GM23248 (cell line): ENCODE results near the gene ARF1. TPM values are rescaled to one million over a fixed set of nuclear protein-coding genes. Genes with fewer than 3 reads are reported as not detected.

Experiments
- DNase-seq: peaks from one replicate; pipeline ENCODE4 v3.0.0-alpha.2; 2015
- H2AFZ ChIP-seq: fragments of 200-600 bp; sonication (generic); 2 replicates; pipeline ENCODE4 v1.6.1; 2016; ENCODE audit warnings: antibody characterized with exemption
- H3F3A ChIP-seq: fragments of 200-600 bp; sonication (generic); 2 replicates; pipeline ENCODE4 v1.6.1; 2016; ENCODE audit warnings: mild to moderate bottlenecking, antibody characterized with exemption, mixed run types; ENCODE audit not compliant: insufficient read depth
- H3K27ac ChIP-seq: fragments of 200-600 bp; sonication (generic); 2 replicates; pipeline ENCODE4 v1.5.1; 2016; ENCODE audit warnings: mild to moderate bottlenecking
- H3K27me3 ChIP-seq: fragments of 200-600 bp; sonication (generic); replicated peaks from 2 replicates; pipeline ENCODE4 v1.6.1; 2016; ENCODE audit warnings: mild to moderate bottlenecking; ENCODE audit not compliant: insufficient read depth
- H3K36me3 ChIP-seq: fragments of 200-600 bp; sonication (generic); 2 replicates; pipeline ENCODE4 v1.6.1; 2016; ENCODE audit warnings: low read depth, mild to moderate bottlenecking
- H3K4me1 ChIP-seq: fragments of 200-600 bp; sonication (generic); 2 replicates; pipeline ENCODE4 v1.6.1; 2016; ENCODE audit warnings: mild to moderate bottlenecking; ENCODE audit not compliant: insufficient read depth
- H3K4me2 ChIP-seq: fragments of 200-600 bp; sonication (generic); one replicate; pipeline ENCODE4 v1.6.1; 2016; ENCODE audit warnings: mild to moderate bottlenecking; ENCODE audit not compliant: unreplicated experiment
- H3K4me3 ChIP-seq: fragments of 200-600 bp; sonication (generic); 2 replicates; pipeline ENCODE4 v1.5.1; 2016; ENCODE audit warnings: mild to moderate bottlenecking
- H3K79me2 ChIP-seq: fragments of 200-600 bp; sonication (generic); 2 replicates; pipeline ENCODE4 v1.6.1; 2016; ENCODE audit warnings: mild to moderate bottlenecking; ENCODE audit not compliant: insufficient read depth
- H3K9ac ChIP-seq: fragments of 200-600 bp; sonication (generic); 2 replicates; pipeline ENCODE4 v1.6.1; 2016; ENCODE audit warnings: mild to moderate bottlenecking
- H3K9me2 ChIP-seq: fragments of 200-600 bp; sonication (generic); 2 replicates; pipeline ENCODE4 v1.6.1; 2016; ENCODE audit warnings: mixed run types, mild to moderate bottlenecking, moderate library complexity; ENCODE audit not compliant: insufficient read depth
- H3K9me3 ChIP-seq: fragments of 200-600 bp; sonication (generic); one replicate; pipeline ENCODE4 v1.6.1; 2017; ENCODE audit warnings: low read depth
- H4K20me1 ChIP-seq: fragments of 200-600 bp; sonication (generic); 2 replicates; pipeline ENCODE4 v1.6.0; 2016; ENCODE audit not compliant: insufficient read depth
- EZH2 ChIP-seq: fragments of 200-600 bp; sonication (generic); IDR thresholded peaks from 2 replicates; pipeline ENCODE4 v1.6.1; 2018; ENCODE audit warnings: antibody characterized with exemption, mild to moderate bottlenecking; ENCODE audit not compliant: insufficient read depth, poor library complexity, severe bottlenecking
- EZH2phosphoT487 ChIP-seq: fragments of 200-600 bp; sonication (generic); IDR thresholded peaks from 2 replicates; pipeline ENCODE4 v1.6.1; 2018; ENCODE audit warnings: antibody characterized with exemption, moderate library complexity, mild to moderate bottlenecking, low read depth; ENCODE audit not compliant: insufficient read depth
- WGBS, 2 experiments: methylation state at CpG; one replicate each; pipeline ENCODE4 v1.1.6; 2015 to 2017; ENCODE audit warnings: low lambda C conversion rate in 2 of 2, low coverage in 1 of 2; ENCODE audit errors: missing lambda C conversion rate in 2 of 2; 5-methylcytosine and 5-hydroxymethylcytosine counted together
- in situ Hi-C: fragments of 300-500 bp; cut with MboI; formaldehyde crosslinking; loops from 2 replicates; pipeline ENCODE4 v1.15.0; 2020
- polyA plus RNA-seq: library from polyadenylated mRNA; unstranded; fragments of >200 nt; fragmentation: Nextera tagmentation; extraction: Ambion mirVana; gene quantifications from 2 replicates; pipeline ENCODE4 v1.2.1, GENCODE V29; 2016
- total RNA-seq: library from RNA; depleted of rRNA; stranded (reverse); fragments of >200 nt; shearing (Covaris generic); gene quantifications from 2 replicates; pipeline ENCODE4 v1.2.3, GENCODE V29; 2014

Gene ARF1
- total and polyA plus RNA-seq, 2 experiments from 2014 or later = 292 to 656 TPM

DNA sequence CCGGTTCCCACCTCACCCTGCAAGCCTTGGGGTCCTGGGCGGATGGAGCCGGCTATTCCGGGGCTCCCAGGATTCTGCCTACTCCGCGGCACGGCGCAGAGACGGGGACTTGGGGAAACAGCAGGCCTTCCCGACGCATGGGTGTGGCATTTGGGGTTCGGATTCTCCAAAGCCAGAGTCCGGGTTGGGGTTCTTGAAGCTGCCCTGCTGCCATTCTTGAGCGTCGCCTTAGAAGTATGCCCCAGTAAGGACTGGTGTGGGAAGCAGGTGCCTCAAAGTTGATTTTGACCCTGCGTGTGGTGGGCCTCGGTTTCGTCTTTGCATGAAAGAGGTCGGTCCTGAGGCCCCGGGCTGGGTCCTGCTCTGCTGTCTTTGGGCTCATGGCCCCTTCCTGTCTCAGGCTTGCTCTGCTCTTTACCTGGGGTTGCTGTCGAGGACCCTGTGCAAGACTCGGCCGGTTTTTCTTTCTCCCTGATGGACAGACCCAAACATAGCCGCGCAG lies 58.3 kb downstream of the ARF1 start:
- peaks cover 19% of the 10 kb centered on the region for H3K4me1 ChIP-seq
- H4K20me1 ChIP-seq = peaks cover 24% of the 10 kb centered on the region; the same call in 1 of the 2 replicates
- H3K9me2 ChIP-seq = no peaks in the 10 kb centered on the region
- no peak for DNase-seq
- H3F3A ChIP-seq = no peaks in the 10 kb centered on the region
- peaks cover 11% of the 10 kb centered on the region; the same call in 1 of the 2 replicates for H3K27me3 ChIP-seq
- peak overlapping the region; percentile 93 for H3K27ac ChIP-seq
- 1 to 3% methylated on average over 22 to 24 of the region's 25 CpGs for WGBS, 2 experiments
- H3K9ac ChIP-seq = peak overlapping the region; percentile 96
- H3K9me3 ChIP-seq = no peaks in the 10 kb centered on the region
- H3K4me2 ChIP-seq = peak overlapping the region; percentile 89
- TF ChIP-seq EZH2 (no peak), EZH2phosphoT487 (no peak)
- peak overlapping the region; percentile 91 for H3K4me3 ChIP-seq
- in situ Hi-C loops = no loop called here
- H2AFZ ChIP-seq = peak overlapping the region; percentile 64
- H3K36me3 ChIP-seq = no peaks in the 10 kb centered on the region
- peaks cover 53% of the 10 kb centered on the region for H3K79me2 ChIP-seq

DNA sequence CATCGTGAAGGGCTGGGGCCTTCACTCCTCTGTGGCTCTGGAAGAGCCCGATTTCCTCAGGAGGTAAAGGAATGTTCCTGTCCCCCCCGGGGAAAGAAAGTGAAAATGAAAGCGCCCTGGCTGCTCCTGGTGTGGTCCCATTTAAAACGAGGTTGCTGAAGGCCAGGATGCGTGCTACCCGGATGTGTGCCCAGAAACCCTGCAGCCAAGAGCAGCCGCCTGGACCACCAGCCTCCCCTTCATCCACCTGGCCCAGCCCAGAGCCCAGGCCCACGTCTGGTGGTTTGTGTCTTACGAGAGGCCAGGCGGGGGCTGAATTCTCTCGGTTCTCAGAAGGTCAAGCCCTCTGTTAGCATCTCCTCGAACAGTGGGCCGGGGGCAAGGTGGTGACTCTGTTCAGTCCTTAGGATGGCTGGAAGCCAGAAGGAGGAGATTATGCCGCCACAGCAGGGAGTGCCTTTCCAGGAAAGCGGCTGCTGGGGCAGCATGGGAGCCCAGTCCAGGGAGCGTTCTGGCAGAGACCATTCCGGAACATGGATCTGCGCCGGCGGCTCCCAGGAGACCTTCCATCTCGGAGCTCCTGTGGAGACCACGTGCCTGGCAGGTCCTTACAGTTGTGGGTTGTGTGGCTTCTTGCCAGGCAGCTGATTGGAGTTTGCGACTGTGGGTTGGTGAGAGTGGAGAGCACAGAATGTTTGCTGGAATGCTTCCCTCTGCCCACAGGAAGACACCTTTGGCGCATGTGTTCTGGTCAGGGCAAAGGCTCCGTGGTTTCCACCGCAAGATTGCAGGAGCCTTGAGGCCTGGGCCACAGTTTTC lies 58.9 kb downstream of the ARF1 start:
- 18 to 28% methylated on average over 27 of the region's 27 CpGs for whole genome bisulfite sequencing, 2 experiments
- in situ Hi-C loops = no loop called here

DNA sequence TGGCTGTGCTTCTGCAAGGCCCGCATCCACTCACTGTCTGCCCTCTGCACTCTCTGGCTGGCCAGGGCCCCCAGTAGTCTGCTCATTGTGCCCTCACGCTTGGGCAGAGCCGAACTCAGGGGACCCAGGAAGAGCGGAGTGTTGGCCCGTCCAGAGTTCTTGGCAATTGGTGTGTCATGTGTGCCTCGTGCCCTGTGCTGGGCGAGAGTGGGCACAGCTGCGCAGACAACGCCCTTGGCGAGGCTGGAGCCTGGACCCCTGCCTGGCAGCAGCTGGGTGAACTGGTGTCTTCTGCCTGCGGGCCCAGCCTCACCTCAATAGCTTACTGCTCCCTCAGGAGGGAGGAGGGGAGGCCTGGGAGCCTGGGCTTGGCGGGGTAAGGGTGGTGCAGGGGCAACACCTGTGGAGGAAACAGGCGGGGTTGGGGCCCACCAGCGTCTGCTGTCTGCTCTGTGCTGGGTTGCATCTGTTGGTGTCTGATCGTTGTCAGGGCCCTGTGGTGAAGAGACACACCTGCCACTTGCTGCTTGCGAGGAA lies 59.7 kb downstream of the ARF1 start:
- 63 to 68% methylated on average over 12 to 16 of the region's 16 CpGs for WGBS, 2 experiments
- Histone ChIP-seq H3K4me2 (peak overlapping the region; percentile 89), H4K20me1 (peaks cover 24% of the 10 kb centered on the region; the same call in 1 of the 2 replicates), H3F3A (no peaks in the 10 kb centered on the region), H3K9me3 (no peaks in the 10 kb centered on the region), H3K27me3 (no peaks in the 10 kb centered on the region), H3K9ac (peak overlapping the region; percentile 96), H3K9me2 (no peaks in the 10 kb centered on the region), H3K79me2 (peaks cover 68% of the 10 kb centered on the region), H3K27ac (peak overlapping the region; percentile 93), H3K36me3 (no peaks in the 10 kb centered on the region), H3K4me3 (peak overlapping the region; percentile 91), H2AFZ (no peak overlapping the region), H3K4me1 (peaks cover 19% of the 10 kb centered on the region)
- DNase-seq = no peak
- TF ChIP-seq EZH2phosphoT487 = no peak
- TF ChIP-seq EZH2 = no peak
- in situ Hi-C loops = no loop called here

More for the DNA sequence above, 58.9 kb downstream of the ARF1 start:
- no peaks in the 10 kb centered on the region for H3K9me2 ChIP-seq
- peaks cover 5% of the 10 kb centered on the region; the same call in 1 of the 2 replicates for H3K27me3 ChIP-seq
- peak overlapping the region; percentile 91 for H3K4me3 ChIP-seq
- H3K27ac ChIP-seq = peak overlapping the region; percentile 93
- DNase-seq = peak; percentile 75
- no peaks in the 10 kb centered on the region for H3K9me3 ChIP-seq
- peak overlapping the region; percentile 96 for H3K9ac ChIP-seq
- no peak overlapping the region for H2AFZ ChIP-seq
- TF ChIP-seq EZH2 (no peak), EZH2phosphoT487 (no peak)
- peaks cover 19% of the 10 kb centered on the region for H3K4me1 ChIP-seq
- peaks cover 24% of the 10 kb centered on the region; the same call in 1 of the 2 replicates for H4K20me1 ChIP-seq
- H3K4me2 ChIP-seq = peak overlapping the region; percentile 89
- H3F3A ChIP-seq = no peaks in the 10 kb centered on the region
- no peaks in the 10 kb centered on the region for H3K36me3 ChIP-seq
- H3K79me2 ChIP-seq = peaks cover 60% of the 10 kb centered on the region

DNA sequence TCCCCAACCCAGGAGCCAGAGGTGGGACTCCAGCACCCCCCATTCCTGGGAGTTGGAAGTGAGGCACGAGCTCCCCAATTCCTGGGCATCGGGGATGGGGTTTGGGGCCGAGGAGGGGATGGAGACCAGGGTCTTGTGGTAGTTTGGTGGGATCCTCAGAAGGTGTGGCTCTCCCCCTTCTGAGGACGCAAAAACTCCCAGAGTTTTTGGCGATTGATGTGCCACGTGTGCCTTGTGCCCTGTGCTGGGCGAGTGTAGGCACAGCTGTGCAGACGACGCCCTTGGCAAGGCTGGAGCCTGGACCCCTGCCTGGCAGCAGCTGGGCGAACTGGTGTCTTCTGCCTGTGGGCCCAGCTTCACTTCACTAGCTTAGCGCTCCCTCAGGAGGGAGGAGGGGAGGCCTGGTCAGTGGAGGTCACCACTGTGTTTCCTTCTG lies 60.2 kb downstream of the ARF1 start:
- Histone ChIP-seq H3K9me3 (no peaks in the 10 kb centered on the region), H3K4me2 (peak overlapping the region; percentile 89), H3K9me2 (no peaks in the 10 kb centered on the region), H3K36me3 (no peaks in the 10 kb centered on the region), H4K20me1 (peaks cover 24% of the 10 kb centered on the region; the same call in 1 of the 2 replicates), H3K9ac (peak overlapping the region; percentile 96; the same call in 1 of the 2 replicates), H2AFZ (no peak overlapping the region), H3K27ac (peak overlapping the region; percentile 93), H3K79me2 (peaks cover 73% of the 10 kb centered on the region), H3F3A (no peaks in the 10 kb centered on the region), H3K4me1 (peaks cover 19% of the 10 kb centered on the region), H3K27me3 (no peaks in the 10 kb centered on the region), H3K4me3 (peak overlapping the region; percentile 91; the same call in 1 of the 2 replicates)
- no peak for DNase-seq
- TF ChIP-seq EZH2 (no peak), EZH2phosphoT487 (no peak)
- 50% methylated on average over 10 to 11 of the region's 11 CpGs for WGBS, 2 experiments
- in situ Hi-C loops = no loop called here
